Stimulated activated naive B cell treated with anti-CD40 and anti-IgM and Interleukin-4, amounts not matched to agents 10 μg/mL and 1 μg/mL and 100 μg/mL, for 72 hours (primary cell): Measurements from ENCODE around the gene SRF.

Experiments used
- ATAC-seq, 2 donors: fragments of 150-1000 bp; cut with Tn5 transposase; replicated peaks; 2 replicates each; pipeline ENCODE4 v1.10.0; 2021; ENCODE audit warnings: moderate library complexity in 1 of 2
- DNase-seq: peaks from one replicate; pipeline ENCODE4 v3.0.0; 2021
- H3K27ac Mint-ChIP-seq: one replicate; pipeline ENCODE4 v1.8.0; 2022; ENCODE audit warnings: mild to moderate bottlenecking, mixed read lengths
- H3K27me3 Mint-ChIP-seq, 2 donors: one replicate each; pipeline ENCODE4 v1.8.0; 2022; ENCODE audit warnings: mixed read lengths in 2 of 2
- H3K36me3 Mint-ChIP-seq, 2 donors: one replicate each; pipeline ENCODE4 v1.8.0; 2022; ENCODE audit warnings: mixed read lengths in 2 of 2, mild to moderate bottlenecking in 1 of 2
- H3K4me1 Mint-ChIP-seq, 2 donors: one replicate each; pipeline ENCODE4 v1.8.0; 2022; ENCODE audit warnings: mixed read lengths in 2 of 2, mild to moderate bottlenecking in 1 of 2
- H3K4me3 Mint-ChIP-seq, 2 donors: one replicate each; pipeline ENCODE4 v1.8.0; 2022; ENCODE audit warnings: mild to moderate bottlenecking in 2 of 2, mixed read lengths in 2 of 2, moderate library complexity in 1 of 2
- H3K9me3 Mint-ChIP-seq, 2 donors: one replicate each; pipeline ENCODE4 v1.8.0; 2022; ENCODE audit warnings: mixed read lengths in 2 of 2, mild to moderate bottlenecking in 1 of 2

Gene SRF

DNA sequence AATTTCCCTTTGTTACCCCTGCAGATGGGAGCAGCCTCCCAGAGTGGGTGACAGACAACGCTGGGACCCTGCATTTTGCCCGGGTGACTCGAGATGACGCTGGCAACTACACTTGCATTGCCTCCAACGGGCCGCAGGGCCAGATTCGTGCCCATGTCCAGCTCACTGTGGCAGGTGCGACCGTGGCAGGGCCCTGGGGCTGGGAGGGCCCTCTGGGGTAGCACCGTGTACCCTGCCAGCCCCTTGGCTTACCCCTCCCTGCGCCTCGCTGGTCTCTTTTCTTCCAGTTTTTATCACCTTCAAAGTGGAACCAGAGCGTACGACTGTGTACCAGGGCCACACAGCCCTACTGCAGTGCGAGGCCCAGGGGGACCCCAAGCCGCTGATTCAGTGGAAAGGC, 29.4 kb upstream of the SRF start:
- Mint-ChIP-seq H3K27ac (peak overlapping the region; percentile 44), H3K4me1 (peaks cover 0 to 3% of the 10 kb centered on the region in 2 donors), H3K36me3 (no peaks in the 10 kb centered on the region), H3K9me3 (no peaks in the 10 kb centered on the region), H3K4me3 (no peak overlapping the region), H3K27me3 (no peaks in the 10 kb centered on the region)
- ATAC-seq (no peak), DNase-seq (no peak)

DNA sequence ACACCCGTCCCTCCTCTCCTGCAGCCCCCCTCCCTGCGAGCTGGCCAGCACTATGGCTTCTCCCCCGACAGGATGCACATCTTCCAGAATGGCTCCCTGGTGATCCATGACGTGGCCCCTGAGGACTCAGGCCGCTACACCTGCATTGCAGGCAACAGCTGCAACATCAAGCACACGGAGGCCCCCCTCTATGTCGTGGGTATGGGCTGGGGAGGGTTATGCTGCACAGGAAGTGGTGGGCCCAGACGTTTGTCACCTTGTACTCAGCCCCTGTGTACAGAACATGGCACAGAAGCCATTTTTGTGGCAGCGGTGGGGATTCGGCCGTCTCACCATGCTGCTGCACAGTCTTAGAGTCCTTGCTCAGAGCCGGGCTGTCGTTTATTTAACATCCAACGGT, 29.0 kb upstream of the SRF start:
- DNase-seq (no peak), ATAC-seq (no peak)
- H3K27me3 Mint-ChIP-seq, result no peaks in the 10 kb centered on the region
- H3K36me3 Mint-ChIP-seq, result no peaks in the 10 kb centered on the region
- H3K9me3 Mint-ChIP-seq, result no peaks in the 10 kb centered on the region
- H3K4me3 Mint-ChIP-seq, result no peak overlapping the region
- no peak overlapping the region for H3K27ac Mint-ChIP-seq
- H3K4me1 Mint-ChIP-seq, result peaks cover 0 to 3% of the 10 kb centered on the region in 2 donors

DNA sequence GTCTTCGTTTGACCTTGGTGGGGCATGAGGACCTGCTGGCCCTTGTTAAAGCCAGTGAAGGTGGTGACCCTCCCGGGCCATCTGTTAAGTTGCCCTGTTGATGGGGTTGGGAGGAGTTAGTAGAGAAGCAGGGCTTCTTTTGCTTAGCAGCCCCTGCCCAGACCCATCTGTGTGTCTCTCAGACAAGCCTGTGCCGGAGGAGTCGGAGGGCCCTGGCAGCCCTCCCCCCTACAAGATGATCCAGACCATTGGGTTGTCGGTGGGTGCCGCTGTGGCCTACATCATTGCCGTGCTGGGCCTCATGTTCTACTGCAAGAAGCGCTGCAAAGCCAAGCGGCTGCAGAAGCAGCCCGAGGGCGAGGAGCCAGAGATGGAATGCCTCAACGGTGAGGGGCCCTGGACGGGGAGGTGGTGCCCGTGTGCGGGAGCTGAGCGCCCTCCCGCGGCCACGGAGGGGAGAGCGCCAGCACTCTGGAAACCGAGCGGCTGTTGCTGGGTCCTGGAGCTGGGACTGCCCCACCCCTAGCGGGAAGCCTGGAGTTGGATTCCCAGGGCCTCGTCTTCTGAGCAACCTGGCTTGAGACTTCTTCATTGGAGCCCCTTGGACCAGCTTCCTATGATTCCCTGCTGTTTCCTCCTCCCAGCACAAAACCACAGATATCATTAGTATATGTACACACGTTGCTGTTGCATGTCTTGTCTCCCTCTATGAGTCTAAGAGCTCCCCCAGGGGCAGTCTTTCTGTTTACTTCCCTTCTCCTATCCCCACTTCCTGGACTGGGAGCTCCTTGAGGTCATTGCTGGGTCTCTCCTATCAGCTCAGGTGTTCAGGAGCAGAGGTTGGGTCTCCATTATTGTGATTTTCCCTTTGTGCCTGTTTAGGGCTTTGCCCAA, 27.6 kb upstream of the SRF start:
- Mint-ChIP-seq H3K27me3 (no peaks in the 10 kb centered on the region), H3K4me3 (peak overlapping the region in 1 of 2 donors; percentile 27)

DNA sequence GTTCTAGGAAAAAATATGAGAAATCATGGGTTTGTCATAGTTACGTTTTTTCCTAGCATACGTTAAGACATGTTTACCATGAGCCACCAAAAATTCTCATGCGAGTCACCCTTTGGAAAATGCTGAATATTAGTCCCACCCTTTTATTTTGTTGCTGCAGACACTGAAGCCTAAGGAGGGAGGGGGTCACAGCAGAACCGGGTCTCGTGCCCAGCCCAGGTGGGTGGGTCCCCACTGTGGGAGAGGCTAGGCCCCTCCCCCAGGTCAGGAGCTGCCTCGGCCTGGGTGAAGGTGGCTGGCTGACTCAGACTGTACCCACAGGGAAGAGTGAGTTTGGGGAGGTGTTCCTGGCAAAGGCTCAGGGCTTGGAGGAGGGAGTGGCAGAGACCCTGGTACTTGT, 26.2 kb upstream of the SRF start:
- Mint-ChIP-seq H3K27ac (no peak overlapping the region), H3K27me3 (no peaks in the 10 kb centered on the region), H3K4me1 (peaks cover 0 to 3% of the 10 kb centered on the region in 2 donors), H3K36me3 (no peaks in the 10 kb centered on the region), H3K4me3 (no peak overlapping the region), H3K9me3 (no peaks in the 10 kb centered on the region)
- DNase-seq (no peak), ATAC-seq (no peak)

More for the DNA sequence above, 27.6 kb upstream of the SRF start:
- peak; percentile 96 to 98 for ATAC-seq
- Mint-ChIP-seq H3K9me3 (no peaks in the 10 kb centered on the region), H3K36me3 (no peaks in the 10 kb centered on the region), H3K4me1 (peaks cover 0 to 3% of the 10 kb centered on the region in 2 donors), H3K27ac (no peak overlapping the region)
- DNase-seq, result peak; percentile 64

DNA sequence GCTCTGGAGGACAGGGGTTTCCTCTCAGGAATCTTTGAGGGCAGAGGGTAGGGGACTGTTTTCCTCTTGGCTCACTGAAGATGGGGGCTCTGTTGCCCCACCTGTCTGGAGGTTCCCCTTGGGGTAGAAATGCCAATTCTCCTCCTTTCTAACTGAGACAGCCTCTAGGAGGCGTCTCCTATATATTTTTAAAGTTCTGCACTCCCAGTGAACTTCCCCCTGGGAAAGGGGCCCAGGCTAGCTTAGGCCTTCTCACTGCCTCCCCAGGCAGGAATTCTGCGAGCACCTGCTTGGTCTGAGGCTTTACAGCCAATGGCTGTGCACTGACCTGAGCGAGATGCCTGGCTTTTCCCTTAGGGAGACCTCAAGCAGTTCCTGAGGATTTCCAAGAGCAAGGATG, 24.8 kb upstream of the SRF start:
- no peaks in the 10 kb centered on the region for H3K36me3 Mint-ChIP-seq
- H3K4me3 Mint-ChIP-seq, result no peak overlapping the region
- ATAC-seq (no peak), DNase-seq (no peak)
- no peaks in the 10 kb centered on the region for H3K27me3 Mint-ChIP-seq
- H3K9me3 Mint-ChIP-seq, result no peaks in the 10 kb centered on the region
- no peak overlapping the region for H3K27ac Mint-ChIP-seq
- peaks cover 0 to 3% of the 10 kb centered on the region in 2 donors for H3K4me1 Mint-ChIP-seq

DNA sequence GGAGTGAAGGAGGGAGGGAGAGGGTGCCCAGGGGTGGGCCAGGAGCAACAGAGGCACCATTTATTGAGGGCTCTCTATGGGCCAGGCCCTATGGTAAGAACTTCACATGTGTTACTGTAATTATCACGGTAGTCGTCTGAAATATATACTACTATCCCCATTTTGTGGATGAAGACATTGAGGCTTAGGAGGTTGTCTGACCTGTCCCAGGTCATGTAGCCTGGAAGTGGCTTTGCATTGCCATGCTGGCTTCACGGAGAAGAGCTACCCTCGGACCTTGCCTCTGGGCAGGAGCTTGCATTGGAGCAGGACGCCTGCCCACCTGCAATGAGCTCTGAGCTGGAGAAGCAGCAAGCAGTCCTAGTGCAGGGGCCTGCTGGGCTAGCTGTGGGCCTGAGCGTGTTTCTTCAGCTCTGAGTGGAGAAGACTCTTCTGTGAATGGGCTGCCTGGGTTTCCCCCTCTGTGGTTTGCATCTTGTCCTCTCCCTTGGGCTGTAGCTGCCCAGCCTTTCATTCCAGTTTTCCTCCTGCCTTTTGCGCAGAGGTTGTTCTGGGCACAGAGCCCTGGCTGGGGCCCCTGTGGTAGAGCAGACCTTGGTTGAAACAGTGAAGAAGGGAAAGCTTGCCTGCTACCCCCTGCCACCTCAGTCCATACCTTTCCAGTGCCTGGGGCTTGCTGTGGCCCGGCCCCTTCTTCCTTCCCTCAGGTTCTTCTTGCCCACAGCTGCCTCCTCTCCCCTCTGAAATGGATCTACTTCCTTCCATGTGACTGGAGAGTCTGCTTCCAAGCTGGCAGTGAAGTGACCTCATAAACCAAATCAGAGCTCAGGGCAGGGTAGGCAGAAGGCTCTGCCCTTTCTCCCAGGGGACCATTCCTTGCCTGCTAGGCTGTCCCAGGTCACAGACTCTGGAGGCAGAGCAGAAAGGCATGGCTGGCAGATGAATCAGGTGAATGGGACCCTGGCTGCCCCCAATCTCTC, 24.1 kb upstream of the SRF start:
- H3K27me3 Mint-ChIP-seq, result no peaks in the 10 kb centered on the region
- no peaks in the 10 kb centered on the region for H3K9me3 Mint-ChIP-seq
- H3K4me3 Mint-ChIP-seq, result no peak overlapping the region
- no peaks in the 10 kb centered on the region for H3K36me3 Mint-ChIP-seq
- DNase-seq, result no peak
- no peak for ATAC-seq
- peaks cover 0 to 3% of the 10 kb centered on the region in 2 donors for H3K4me1 Mint-ChIP-seq
- no peak overlapping the region for H3K27ac Mint-ChIP-seq

DNA sequence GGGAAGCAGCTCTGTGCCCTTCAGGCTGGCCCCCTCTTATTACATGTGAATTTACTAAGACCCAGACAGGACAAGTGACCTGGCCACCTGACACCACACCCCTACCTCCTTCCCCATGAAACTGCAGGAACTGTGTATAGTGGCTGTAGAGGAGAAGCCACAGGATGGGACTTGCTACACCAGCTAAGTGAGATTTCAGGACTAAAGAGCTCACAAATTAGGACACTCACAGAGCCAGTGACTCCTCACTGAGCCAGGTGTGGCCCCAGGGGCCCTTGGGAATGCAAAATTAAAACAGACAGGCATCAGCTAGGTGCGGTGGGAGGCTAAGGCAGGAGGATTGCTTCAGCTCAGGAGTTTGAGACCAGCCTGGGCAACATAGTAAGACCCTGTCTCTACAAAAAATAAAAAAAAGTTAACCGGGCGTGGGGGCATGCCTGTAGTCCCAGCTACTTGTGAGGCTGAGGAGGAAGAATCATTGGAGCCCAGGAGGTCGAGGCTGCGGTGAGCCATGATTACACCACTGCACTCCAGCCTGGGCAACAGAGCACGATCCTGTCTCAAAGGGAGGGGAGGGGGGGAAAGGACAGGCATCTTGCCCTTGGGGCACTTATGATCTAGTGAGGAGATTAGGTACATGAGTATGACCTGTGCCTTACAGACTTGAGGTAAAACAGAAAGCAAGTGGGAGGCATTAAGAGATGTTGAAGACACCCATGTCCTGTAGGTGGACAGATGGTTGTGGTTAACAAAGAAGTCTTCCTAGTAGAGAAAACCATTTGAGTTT, 23.2 kb upstream of the SRF start:
- no peak for DNase-seq
- Mint-ChIP-seq H3K4me1 (peaks cover 0 to 3% of the 10 kb centered on the region in 2 donors), H3K9me3 (no peaks in the 10 kb centered on the region), H3K27me3 (no peaks in the 10 kb centered on the region), H3K4me3 (no peak overlapping the region), H3K27ac (peak overlapping the region; percentile 2), H3K36me3 (no peaks in the 10 kb centered on the region)
- no peak for ATAC-seq

DNA sequence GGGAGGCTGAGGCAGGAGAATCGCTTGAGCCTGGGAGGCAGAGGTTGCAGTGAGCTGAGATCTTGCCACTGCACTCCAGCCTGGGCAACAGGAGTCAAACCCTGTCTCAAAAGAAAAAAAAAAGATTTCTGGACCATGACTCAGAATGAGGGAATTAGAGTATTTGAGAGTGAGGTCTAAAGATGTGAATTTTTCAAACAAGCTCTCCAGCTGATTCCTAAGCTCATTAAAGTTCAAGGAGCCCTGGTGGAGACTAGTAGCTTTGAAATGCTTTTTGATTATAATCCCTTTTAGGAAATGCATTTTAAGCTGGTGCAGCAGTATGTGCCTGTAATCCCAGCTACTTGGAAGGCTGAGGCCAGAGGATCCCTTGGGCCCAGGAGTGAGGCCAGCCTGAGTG, 21.8 kb upstream of the SRF start:
- Mint-ChIP-seq H3K36me3 (no peaks in the 10 kb centered on the region), H3K4me1 (no peaks in the 10 kb centered on the region), H3K4me3 (no peak overlapping the region), H3K9me3 (no peaks in the 10 kb centered on the region), H3K27ac (no peak overlapping the region), H3K27me3 (no peaks in the 10 kb centered on the region)
- no peak for DNase-seq
- ATAC-seq, result no peak

DNA sequence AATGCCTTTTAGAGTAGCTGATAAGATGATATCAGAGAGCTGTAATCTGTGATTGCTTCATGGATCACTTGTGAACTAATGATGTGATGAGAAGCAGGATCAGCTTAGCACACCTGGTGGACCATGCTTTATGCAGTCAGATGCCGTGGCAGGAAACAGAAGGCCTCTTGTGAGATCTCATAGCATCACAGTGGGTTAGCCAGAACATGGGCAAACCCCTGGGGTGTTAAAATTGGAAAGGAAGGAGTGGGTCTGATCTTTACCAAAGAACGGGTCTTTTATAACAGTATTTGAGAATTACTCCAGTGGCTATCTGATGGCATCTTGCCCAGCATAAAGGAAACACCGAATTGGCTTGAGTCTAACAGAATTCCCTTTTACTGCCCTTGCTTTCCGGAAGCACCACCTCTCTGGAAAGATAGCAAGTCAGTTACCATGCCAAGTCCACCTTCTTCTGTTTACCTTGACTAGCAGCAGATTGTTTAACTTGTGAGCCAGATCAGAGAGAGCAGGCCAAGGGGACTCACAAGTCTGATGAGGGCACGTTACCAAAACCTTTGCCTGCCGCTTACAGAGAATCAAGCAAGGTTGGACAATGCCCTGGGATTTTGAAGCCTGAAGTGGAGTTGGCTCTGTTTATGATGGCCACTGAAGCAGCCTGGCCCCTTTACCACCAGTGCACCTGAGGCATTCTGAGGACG, 20.9 kb upstream of the SRF start:
- Mint-ChIP-seq H3K27ac (no peak overlapping the region), H3K36me3 (no peaks in the 10 kb centered on the region), H3K4me3 (no peak overlapping the region), H3K4me1 (no peaks in the 10 kb centered on the region), H3K9me3 (no peaks in the 10 kb centered on the region), H3K27me3 (no peaks in the 10 kb centered on the region)
- no peak for DNase-seq
- ATAC-seq, result no peak

DNA sequence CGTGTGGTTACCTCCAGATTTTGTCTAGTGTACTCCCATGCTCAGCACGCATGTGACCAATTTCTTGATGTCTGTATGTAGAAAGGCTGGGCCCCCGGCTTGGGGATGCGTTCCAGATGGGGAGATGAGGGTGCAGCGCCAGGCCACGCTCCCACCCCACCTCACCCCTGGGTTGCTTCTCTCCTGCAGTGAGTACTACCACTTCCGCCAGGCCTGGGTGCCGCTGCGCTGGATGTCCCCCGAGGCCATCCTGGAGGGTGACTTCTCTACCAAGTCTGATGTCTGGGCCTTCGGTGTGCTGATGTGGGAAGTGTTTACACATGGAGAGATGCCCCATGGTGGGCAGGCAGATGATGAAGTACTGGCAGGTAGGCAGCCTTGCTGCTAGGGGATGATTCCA, 11.5 kb upstream of the SRF start:
- no peaks in the 10 kb centered on the region for H3K36me3 Mint-ChIP-seq
- H3K27ac Mint-ChIP-seq, result no peak overlapping the region
- ATAC-seq (no peak), DNase-seq (no peak)
- no peaks in the 10 kb centered on the region for H3K9me3 Mint-ChIP-seq
- no peaks in the 10 kb centered on the region for H3K4me1 Mint-ChIP-seq
- H3K4me3 Mint-ChIP-seq, result no peak overlapping the region
- no peaks in the 10 kb centered on the region for H3K27me3 Mint-ChIP-seq

DNA sequence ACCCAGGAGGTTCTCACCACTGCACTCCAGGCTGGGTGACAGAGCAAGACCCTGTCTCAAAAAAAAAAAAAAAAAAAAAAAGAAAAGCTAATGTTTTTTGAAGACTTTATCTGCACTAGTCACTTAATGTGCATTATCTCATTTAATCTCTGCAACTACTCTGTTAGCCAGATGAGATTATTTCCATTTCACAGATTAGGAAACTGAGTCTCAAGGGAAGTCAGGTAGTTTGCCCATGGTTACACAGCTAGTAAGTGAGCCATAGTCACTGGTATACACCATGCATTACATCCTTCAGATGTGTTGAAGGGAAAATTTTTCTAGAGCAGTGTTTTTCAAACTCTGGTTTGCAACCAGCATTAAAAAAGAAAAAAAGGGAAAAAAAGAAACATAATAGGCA, 7.2 kb upstream of the SRF start:
- Mint-ChIP-seq H3K27me3 (no peaks in the 10 kb centered on the region), H3K4me3 (no peak overlapping the region), H3K36me3 (no peaks in the 10 kb centered on the region), H3K9me3 (no peaks in the 10 kb centered on the region), H3K4me1 (no peaks in the 10 kb centered on the region), H3K27ac (no peak overlapping the region)
- no peak for DNase-seq
- ATAC-seq, result no peak

DNA sequence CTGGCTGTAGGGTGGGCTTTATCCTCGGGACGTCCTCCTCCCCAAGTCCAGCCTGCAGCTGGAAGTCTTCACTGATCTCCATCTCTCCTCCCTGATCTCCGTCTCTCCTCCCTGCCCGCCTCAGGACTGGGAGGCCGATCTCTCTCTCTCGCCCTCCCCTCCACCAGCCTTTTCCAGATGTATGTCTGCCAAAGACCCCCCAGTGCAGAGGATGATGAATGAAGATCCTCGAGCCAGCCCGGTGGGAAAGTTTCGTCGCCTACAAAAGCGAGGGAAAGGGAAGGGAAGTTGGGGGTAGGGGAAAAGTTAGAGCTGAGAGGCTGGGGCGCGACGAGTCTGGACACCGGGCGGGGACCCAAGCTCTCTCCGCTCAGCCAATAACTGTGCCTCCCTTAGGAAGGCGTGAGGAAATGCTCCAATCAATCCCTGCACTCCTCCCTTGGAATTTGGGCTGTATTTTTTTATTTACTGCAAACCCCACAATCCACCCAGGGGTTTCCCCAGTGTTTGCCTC, 595 bp upstream of the SRF start:
- Mint-ChIP-seq H3K27ac (peak overlapping the region; percentile 95), H3K36me3 (peaks cover 9 to 27% of the 10 kb centered on the region in 2 donors), H3K4me3 (peak overlapping the region; percentile 88 to 93), H3K4me1 (peaks cover 31 to 43% of the 10 kb centered on the region in 2 donors), H3K27me3 (no peaks in the 10 kb centered on the region), H3K9me3 (no peaks in the 10 kb centered on the region)
- no peak for DNase-seq
- ATAC-seq, result no peak

DNA sequence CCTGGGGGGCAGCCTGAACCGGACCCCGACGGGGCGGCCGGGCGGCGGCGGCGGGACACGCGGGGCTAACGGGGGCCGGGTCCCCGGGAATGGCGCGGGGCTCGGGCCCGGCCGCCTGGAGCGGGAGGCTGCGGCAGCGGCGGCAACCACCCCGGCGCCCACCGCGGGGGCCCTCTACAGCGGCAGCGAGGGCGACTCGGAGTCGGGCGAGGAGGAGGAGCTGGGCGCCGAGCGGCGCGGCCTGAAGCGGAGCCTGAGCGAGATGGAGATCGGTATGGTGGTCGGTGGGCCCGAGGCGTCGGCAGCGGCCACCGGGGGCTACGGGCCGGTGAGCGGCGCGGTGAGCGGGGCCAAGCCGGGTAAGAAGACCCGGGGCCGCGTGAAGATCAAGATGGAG, 636 bp downstream of the SRF start:
- ATAC-seq (peak; percentile 2 to 3), DNase-seq (no peak)
- Mint-ChIP-seq H3K27me3 (no peaks in the 10 kb centered on the region), H3K4me3 (peak overlapping the region; percentile 88 to 93), H3K27ac (peak overlapping the region; percentile 94), H3K36me3 (peaks cover 13 to 39% of the 10 kb centered on the region in 2 donors), H3K4me1 (peaks cover 34 to 49% of the 10 kb centered on the region in 2 donors), H3K9me3 (no peaks in the 10 kb centered on the region)
